H1 (cell line): ENCODE data around the gene ERC1. TPM values are rescaled to one million over a fixed set of nuclear protein-coding genes. Genes with fewer than 3 reads are reported as not detected.

ENCODE experiments used
- BRCA1 ChIP-seq: IDR thresholded peaks from 2 replicates; pipeline ENCODE4 v1.6.1; 2012; ENCODE audit warnings: low read depth, low read length, improper control_type of control experiment
- CBX5 ChIP-seq: fragments of 300-800, 300-1000 bp; sonication (generic); IDR thresholded peaks from 2 replicates; pipeline ENCODE4 v1.7.1; 2016; ENCODE audit warnings: antibody characterized with exemption, low read length, low read depth
- SP1 ChIP-seq: IDR thresholded peaks from 2 replicates; pipeline ENCODE4 v1.6.1; 2011; ENCODE audit warnings: low read depth, low read length
- SP2 ChIP-seq: IDR thresholded peaks from 2 replicates; pipeline ENCODE4 v1.6.1; 2012; ENCODE audit warnings: mild to moderate bottlenecking, low read length, inconsistent platforms
- TAF1 ChIP-seq: IDR thresholded peaks from 2 replicates; pipeline ENCODE4 v1.6.1; 2011; ENCODE audit warnings: mild to moderate bottlenecking, low read depth, low read length
- TAF7 ChIP-seq: optimal IDR thresholded peaks from 2 replicates; pipeline ENCODE3; 2011; ENCODE audit warnings: low read depth, mild to moderate bottlenecking, inconsistent platforms, low read length, moderate library complexity, borderline replicate concordance
- polyA plus RNA-seq, 7 experiments: library from polyadenylated mRNA; depleted of rRNA in 3 of 7; stranded (reverse) in 5 of 7; unstranded in 2 of 7; fragments of >200 nt in 5 of 7; fragments of 200-250 nt in 2 of 7; gene quantifications; 1 replicate in 5 of 7; 2 replicates in 1 of 7; 4 replicates in 1 of 7; pipeline versions ENCODE4 v1.2.1 to v1.2.3, GENCODE V29; 2011 to 2013; ENCODE audit warnings: missing spikeins in 2 of 7, mixed read lengths in 2 of 7
- total RNA-seq: library from RNA; stranded (reverse); fragmentation: NEBNext Ultra II Directional; extraction: Animal tissue kit (Norgen Biotek cat#: 25700); gene quantifications from 2 replicates; pipeline ENCODE4 v1.2.1, GENCODE V29; 2021

The ERC1 gene
- total and polyA plus RNA-seq, 2 of the 8 experiments (the other 6 are each of a cell fraction or from before 2014, with no cell fraction given), result 7.8 to 45.7 TPM

DNA sequence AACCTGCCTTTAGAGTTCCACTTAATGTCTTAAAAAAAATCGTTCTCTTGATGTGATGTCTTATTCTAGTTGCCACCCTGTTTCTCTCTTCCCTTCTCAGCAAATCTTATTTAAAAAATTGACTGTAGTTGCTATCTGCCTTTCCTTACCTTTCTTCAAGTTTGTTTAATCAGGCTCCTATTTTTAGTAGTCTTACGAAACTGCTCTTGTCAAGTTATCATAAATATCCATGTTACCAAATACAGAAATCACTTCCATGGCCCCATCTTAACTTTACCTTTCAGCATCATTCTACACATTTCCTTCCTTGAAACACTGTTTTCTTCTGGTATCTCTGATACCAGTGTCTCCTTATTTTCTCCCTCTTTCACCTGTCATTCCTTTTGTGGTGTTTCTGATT lies 227.3 kb downstream of the ERC1 start (continued):
- TF ChIP-seq TAF1, result no peak
- TF ChIP-seq SP2, result no peak
- no peak for TF ChIP-seq BRCA1
- no peak for TF ChIP-seq CBX5
- no peak for TF ChIP-seq TAF7
- TF ChIP-seq SP1, result no peak
- TF ChIP-seq, all 59 proteins: peak for 0
